Measurements from ENCODE around the gene TRIM2.

TRIM2 gene

DNA sequence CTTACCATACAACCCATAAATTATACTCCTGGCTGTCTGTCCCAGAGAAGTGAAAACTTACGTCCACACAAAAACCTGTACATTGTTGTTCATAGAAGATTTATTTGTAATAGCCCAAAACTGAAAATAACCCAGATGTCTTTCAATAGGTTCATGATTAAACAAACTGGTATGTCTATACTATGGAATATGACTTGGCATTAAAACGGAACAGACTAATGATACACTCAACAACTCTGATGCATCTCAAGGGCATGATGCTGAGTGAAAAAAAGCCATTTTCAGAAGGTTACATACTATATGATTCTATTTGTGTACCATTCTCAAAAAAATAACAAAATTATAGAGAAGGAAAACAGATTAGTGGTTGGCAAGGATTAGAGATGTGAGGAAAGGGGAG is 128.7 kb downstream of the TRIM2 start:
- no peak for DNase-seq (ENCODE audit: low spot score)

GRCh38 chr4:153333874-153334273 is 129.6 kb downstream of the TRIM2 start:
- DNase-seq (ENCODE audit: low spot score), result no peak

- DNase-seq (ENCODE audit: low spot score), result no peak
These were observed 131.4 kb downstream of the TRIM2 start for GRCh38 chr4:153335665-153336064.

- DNase-seq (ENCODE audit: low spot score), result no peak
These were observed 133.4 kb downstream of the TRIM2 start for GRCh38 chr4:153337686-153338085.

- no peak for DNase-seq (ENCODE audit: low spot score)
These were observed 137.4 kb downstream of the TRIM2 start for GRCh38 chr4:153341575-153342090.

- DNase-seq (ENCODE audit: low spot score), result no peak
These were observed 138.7 kb downstream of the TRIM2 start for GRCh38 chr4:153342751-153343552.

GRCh38 chr4:153344131-153345011 is 140.1 kb downstream of the TRIM2 start, which contains the start of gene MND1:
MND1 (plus strand) TSS chr4:153344688; CDS start chr4:153344738, 50 bp downstream.
- DNase-seq (ENCODE audit: low spot score), result peak; percentile 97

DNA sequence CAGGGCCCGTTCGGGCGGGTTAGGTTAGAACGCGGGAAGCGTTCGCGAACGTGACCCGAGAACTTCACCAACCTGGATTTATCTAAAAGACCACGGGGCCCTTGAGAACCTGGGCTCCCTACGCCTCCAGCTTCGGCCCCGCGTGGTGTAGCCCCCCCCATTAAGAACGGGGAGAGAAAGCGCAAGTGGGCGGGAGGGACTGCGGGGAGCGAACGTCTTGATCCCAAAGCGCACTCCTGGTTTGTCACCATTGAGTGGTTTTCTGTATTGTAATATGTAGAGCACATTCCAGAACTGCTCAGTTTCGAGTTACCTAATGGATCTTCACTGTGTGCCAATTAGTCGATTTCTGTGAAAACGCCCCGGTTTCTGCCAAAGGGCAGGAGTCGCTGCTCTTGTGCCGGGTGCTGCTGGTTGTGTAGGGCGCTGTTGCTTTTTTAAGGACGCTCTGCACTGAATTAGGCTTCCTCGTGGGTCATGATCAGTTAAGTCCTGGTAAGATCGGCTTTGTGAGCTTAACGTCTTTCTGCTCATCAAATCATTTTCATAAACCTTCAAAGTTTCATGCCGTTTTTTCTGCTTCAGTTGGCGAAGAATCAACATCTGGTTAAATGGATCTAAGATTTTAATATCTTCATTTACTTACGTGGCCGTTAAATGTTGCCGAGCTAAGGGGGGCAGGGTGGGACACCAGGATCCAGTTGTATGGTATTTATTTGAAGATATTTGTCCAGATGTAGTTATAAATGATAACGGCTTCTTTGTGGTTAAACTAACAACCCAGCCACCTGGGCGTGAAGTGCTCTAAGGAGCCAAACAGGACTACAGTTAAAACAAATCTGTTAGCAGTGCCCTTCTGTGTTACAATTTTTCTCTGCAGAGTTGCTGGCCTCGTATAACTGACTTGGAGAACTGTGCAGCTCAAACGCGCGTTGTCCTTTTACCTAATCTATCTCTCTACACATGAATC is 141.1 kb downstream of the TRIM2 start:
- DNase-seq (ENCODE audit: low spot score), result peak; percentile 65

- DNase-seq (ENCODE audit: low spot score), result no peak
These were observed 141.8 kb downstream of the TRIM2 start for GRCh38 chr4:153346031-153346430.

DNA sequence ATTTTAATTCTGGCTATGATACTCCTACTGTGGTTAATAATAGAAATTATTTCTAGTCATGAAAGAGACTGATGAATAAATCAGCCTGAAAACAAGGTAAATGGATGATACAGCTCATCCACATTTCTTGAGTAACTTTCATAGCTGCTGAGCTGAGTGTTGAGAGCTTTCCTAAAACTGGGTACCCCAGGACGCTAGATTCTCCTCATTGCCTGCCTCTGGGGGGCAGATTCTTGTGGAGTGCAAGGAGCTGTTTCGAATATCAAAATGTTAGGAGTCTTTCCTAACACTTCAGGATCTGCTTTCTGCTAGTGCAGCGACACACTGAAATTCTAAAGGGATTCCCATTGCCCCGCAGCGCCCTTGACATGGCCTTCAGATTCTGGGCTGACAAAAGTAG is 142.3 kb downstream of the TRIM2 start:
- DNase-seq (ENCODE audit: low spot score), result no peak

- no peak for DNase-seq (ENCODE audit: low spot score)
These were observed 142.9 kb downstream of the TRIM2 start for GRCh38 chr4:153347117-153347516.

GRCh38 chr4:153348006-153348405 is 143.8 kb downstream of the TRIM2 start:
- no peak for DNase-seq (ENCODE audit: low spot score)

DNA sequence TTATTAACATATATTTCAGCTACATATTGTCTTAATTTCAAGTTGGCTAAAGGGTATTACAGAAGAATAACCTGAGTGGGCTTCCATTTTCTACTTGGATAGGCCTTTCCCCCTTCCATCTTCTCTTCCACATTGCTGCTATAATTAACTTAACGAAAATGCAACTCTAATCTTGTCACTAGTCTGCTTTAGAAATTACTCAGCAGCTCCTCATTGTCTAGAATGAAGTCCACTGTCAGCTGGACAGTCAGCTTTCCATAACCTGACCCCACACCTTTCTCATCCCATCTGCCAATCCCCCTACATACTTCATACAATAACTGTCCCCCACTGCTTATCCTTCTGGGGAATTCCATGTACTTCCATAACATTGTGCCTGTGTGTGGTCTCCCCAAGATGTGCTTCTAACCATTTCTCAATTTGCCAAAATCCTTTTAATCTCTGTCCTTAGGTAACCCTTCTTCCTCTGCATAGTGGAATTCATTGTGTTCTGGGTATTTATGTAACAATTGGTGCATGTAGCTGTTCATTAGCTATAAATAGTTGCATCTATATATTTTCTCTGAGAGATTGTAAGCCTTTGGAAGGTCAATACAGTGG is 145.1 kb downstream of the TRIM2 start:
- DNase-seq (ENCODE audit: low spot score), result no peak

- no peak for DNase-seq (ENCODE audit: low spot score)
These were observed 157.9 kb downstream of the TRIM2 start for GRCh38 chr4:153362184-153362583.

DNA sequence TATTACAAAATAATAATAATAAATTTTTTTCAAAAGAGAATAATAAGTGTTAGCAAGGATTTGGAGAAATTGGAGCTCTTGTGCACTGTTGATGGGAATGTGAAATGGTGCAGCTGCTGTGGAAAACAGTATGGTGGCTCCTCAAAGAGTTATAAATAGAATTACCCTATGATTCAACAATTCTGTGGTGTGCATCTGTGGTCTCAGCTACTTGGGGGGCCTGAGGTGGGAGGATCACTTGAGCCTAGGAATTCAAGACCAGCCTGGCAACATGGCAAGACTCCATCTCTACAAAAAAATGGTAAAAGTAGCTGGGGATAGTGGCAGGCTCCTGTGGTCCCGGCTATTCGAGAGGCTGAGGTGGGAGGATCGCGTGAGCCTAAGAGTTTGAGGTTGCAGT is 159.8 kb downstream of the TRIM2 start:
- DNase-seq (ENCODE audit: low spot score), result no peak

DNA sequence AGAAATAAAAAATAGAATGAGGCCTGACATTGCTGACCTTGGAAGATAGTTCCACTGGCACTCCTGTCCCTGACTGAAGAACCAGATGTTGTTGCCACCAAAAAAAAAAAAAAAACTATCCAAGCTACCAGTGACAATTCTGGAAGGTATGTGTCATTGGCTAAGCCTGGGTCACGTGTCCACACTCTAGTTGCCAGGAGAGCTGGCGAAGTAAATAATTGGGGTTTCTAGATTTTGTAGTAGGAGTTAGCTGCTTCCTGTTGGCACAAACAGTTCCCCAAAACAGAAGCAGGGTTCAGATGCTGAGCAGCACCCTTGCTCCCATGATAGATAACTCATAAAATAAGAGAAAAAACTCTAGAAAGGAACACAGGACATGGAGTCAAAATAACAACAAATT is 160.8 kb downstream of the TRIM2 start:
- DNase-seq (ENCODE audit: low spot score), result peak; percentile 11

- no peak for DNase-seq (ENCODE audit: low spot score)
These were observed 162.2 kb downstream of the TRIM2 start for GRCh38 chr4:153366486-153366885.

- no peak for DNase-seq (ENCODE audit: low spot score)
These were observed 162.8 kb downstream of the TRIM2 start for GRCh38 chr4:153367092-153367491.

GRCh38 chr4:153369021-153369420 is 164.8 kb downstream of the TRIM2 start:
- DNase-seq (ENCODE audit: low spot score), result no peak

- no peak for DNase-seq (ENCODE audit: low spot score)
These were observed 167.5 kb downstream of the TRIM2 start for GRCh38 chr4:153371701-153372234.

All from AG20443 (cell line).